Measurements from ENCODE around the gene RASAL1.

- TF ChIP-seq CTCF (IDR thresholded peaks at IDR 0.05): no peak
- TF ChIP-seq POLR2A (IDR thresholded peaks at IDR 0.05): no peak
Observed at GRCh38 chr12:113115455-113116126, 20.0 kb downstream of the RASAL1 start.

Data from heart left ventricle (tissue), 13 donors.